ENCODE measurements around the gene WWOX.

WWOX gene

GRCh38 chr16:78789561-78789960 is 690.1 kb downstream of the WWOX start:
- no peak for DNase-seq

- DNase-seq: no peak
Measured at GRCh38 chr16:78791011-78791410, 691.6 kb downstream of the WWOX start.

DNA sequence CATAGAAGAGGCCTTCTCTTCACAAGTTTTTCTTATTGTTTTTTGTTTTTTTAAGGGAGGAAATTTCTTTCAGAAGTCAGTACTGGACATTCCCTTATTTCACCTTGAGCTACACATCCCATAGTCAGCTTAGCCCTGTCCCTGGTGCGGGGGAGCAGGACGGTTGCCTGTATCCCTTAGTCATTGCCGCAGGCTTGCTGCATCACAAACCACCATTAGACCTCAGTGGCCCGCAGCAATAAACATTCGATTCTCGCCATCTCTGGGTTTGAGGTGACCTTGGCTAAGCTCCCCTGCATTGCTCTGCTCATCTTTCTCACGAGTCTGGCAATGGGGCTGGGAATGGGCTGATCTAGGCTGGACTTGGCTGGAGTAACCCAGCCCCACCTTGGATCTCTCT is 692.5 kb downstream of the WWOX start:
- no peak for DNase-seq

DNA sequence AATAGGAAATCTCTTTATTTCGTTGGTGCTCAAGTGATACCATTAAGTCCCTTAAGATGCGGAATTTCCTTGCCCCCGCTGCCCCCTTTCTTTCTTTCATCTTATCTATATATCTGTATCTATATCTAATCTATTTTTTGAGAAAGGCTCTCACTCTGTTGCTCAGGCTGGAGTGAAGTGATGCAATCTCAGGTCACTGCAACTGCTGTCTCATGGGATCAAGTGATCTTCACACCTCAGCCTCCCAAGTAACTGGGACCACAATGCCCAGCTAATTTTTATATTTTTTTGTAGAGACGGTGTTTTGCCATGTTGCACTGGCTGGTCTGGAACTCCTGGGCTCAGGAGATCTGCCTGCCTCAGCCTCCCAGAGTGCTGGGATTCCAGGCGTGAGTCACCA is 693.5 kb downstream of the WWOX start:
- no peak for DNase-seq

DNA sequence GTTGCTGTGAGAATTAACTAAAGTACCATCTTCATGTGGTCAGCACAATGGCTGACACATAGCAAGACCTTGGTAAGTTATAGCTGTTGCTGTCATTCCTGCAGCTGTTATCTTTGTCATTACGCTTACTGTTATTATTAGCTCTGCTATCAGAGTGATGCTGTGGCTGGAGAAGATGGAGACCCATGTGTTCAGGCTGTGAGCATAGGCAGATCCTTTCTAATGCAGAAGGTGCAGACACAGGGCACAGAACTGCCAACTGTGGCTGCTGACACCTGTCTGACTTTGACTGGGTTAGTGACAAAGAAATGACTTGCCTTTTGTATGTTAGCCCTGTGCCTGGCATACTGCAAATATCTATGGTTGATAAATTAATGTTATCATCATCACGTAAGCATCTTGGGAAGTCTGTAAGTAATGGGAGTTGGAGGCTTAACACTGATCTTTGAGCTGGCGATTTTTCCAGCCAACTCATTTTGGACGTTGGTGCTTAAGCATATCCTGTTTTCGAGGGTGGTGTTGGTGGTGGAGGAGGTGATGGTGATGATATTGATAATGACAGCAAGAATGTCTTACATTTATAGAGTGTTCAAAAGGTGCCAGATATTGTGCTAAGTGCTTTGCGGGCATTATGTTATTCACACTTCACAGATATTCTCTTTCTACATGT is 695.3 kb downstream of the WWOX start:
- DNase-seq: no peak

DNA sequence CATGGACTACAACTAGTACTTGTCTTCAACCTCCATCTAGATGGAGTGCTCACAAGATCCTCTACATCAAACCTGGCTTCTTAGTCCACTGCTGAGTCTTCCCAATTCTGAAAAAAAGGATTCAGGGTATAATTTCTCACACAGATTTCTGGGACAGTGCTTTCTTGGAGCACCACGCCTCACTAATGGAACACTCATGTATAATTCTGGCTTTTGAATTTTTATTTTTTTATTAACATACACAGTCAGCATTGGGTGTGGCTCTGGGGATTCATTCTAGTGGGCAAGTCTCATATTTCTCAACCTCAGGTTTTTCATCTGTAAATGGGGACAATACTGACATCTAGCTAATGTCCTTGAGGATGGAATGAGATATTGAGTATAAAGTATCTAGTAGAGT is 696.0 kb downstream of the WWOX start:
- no peak for DNase-seq

GRCh38 chr16:78796221-78796866 is 696.9 kb downstream of the WWOX start:
- no peak for DNase-seq

DNA sequence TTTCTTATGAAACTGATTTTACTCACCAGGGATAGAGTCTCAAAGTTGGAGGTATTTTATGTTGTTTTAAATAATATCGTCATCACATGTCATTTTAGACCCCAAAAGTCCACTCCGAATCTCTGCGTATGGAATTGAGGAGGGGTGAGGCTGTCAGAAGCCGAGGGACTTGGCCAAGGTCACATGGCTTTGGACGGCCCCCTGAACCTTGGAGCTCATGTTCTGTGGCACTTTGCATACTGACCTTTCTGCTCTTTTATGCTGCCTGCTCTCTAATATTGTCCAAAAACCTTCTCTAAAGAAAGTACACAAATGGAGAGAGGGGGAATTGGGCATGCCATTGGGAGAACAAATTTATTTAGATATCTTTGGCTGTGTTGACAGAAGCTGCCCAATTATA is 700.0 kb downstream of the WWOX start:
- no peak for DNase-seq

DNA sequence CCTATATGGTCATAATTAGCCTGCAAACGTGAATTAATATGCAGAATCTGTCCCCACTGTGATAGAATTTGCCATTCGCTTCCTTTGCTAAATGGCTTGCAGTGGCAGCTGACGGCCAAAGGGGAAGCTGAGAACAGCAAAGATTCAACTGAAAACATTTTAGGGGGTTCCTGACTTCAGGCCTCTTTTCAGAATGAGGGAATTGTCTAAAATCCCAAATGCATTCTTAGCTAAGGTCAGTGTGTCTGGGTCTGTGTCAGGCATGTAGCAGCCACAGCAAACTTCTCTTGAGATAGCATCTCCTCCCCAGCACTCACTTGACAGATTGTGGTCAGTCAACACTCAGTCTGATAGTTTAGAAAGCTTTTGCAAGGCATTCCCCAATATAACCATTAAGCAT is 701.1 kb downstream of the WWOX start:
- DNase-seq: no peak

DNA sequence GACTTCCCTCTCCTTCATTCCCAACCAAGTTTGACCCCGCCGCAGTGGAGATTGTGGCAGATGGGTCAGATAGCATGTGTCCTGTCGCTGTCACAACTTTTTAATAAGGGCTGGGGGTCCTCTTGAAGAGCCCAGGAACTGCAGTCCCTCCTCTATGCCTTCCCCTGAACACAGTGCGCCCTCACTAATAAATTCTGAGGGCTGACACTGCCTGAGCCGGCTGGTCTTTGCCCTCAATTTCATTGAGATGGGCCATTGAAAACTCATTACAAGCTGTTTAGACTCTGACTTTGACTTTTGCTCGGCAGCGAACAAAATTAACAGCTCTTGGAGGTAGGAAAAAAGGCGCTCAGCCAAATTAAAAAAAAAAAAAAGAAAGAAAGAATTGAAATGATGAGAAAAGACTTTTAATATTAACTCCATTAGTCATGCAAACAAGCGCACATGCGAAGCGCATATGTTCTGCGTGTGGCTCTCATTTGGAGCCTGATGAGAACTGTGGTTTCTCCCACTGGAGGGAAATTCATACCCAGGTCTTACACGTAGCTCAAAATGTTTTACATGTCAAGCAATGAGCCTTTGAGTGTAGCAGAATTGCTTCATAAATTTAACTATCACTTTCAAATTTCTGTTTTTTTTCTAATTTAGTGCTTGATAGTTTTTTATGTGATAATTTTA is 704.7 kb downstream of the WWOX start:
- no peak for DNase-seq

DNA sequence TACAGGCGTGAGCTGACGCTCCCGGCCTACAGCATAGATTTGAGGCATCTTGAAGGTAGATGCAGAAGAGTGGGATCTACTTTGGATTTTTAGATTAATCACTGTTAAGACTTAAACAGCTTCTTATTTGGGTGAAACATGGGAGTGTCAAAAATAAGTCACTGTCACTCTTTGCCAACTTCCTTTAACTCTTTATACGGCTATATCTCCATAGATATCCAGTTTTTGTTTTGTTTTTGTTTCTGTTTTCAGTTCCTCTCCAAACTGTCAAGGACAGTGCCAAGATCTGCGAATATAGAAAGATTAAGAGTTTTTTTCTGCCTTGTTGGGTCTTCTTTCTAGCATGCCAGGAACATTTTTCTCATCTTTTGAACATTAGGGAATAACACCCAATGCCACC is 706.1 kb downstream of the WWOX start:
- DNase-seq: no peak

- no peak for DNase-seq
Measured at GRCh38 chr16:78811247-78811646, 711.8 kb downstream of the WWOX start.

- DNase-seq: no peak
Measured at GRCh38 chr16:78812582-78812981, 713.1 kb downstream of the WWOX start.

- no peak for DNase-seq
Measured at GRCh38 chr16:78813661-78814311, 714.3 kb downstream of the WWOX start.

DNA sequence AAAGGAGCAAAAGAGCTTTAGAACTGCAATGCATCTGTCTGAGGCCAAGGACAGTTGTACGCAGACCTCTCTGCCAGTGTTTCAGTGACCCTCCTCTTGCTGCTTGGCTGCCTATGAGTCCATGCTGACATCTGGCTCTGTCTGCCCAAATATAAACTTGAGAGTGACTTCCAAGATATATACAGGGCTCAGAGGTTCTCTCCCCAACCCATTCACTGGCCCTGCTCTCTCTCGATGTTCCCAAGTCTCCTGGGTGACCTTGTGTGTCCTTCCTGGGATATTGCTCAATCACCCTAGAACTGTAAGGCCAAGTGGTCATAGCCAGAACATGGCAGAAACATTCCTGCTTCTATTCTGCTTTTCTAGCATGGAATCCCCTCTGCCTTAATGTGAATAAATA is 716.3 kb downstream of the WWOX start:
- no peak for DNase-seq

DNA sequence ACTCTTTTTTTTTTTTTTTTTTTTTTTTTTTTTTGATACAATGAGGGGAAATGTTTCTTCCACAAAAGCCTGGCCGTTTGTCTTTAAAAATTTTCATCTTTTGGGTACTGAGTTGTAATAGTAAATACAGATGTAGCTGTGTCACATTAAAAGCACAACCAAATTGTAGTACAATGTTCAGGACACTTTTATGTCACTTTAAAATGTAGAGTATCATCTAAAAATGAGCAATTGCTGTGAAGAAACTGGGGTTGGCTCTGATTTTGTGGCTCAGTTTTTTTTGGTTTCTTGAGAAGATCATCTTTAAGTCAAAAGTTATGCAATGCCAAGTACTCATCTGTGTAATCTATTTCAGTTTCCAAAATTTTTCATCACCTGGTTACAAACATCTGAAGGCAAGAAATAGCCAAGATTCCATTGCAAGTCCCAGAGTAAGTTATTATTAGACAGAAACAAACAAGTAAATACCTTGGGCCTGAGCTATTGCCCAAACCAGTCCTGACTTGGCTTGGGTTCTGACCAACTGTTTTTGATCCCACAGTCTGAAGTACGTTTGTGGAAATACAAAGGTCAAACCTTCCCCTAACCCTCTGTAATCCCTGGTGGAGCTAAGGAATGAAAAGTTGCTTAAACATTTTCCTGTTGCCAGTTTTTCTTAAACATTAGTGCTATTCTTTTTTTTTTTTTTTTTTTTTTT is 717.2 kb downstream of the WWOX start:
- DNase-seq: no peak

DNA sequence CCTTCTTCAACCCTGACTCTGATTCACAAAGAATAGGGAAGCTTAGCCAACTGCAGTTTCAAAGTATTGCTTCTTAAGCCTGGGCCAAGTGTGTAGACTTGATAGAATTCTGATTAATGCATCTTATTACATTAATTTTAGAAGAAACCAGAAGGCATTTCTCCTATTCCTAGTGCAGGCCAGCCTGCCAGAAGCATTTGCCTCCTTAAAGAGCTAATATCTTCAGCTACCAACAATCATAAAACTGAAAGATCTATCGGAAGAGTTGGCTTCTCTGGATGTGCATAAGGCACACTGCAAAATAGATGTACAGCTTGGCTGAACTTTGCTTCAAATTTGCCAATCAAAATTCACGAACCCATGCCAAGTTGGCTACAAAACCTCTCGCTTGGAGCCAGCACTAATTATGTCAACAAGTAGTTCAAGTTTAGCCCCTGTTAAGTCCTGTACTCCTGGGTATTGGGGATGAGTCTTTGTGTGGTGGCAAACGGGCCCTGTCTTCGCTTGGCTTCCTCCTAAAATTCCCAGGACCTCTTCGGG is 717.8 kb downstream of the WWOX start:
- DNase-seq: no peak

DNA sequence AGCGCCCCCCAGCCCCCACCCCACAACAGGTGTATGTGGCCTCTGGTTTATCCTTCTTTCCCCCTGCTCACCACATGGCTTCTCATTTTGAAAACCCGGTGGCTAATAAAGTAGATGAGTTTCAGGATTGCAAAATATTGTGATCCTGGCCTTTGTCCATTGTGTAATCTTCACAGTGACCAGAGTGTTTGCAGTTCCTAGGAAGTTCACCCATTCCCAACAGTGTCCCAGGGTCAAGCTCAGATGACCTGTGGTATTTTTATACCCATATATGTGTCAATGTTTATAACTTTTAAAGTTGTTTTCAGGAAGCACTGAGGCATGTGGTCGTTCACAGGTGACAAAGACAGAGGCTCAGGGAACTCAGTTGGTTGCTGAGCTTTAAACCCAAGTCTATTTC is 721.9 kb downstream of the WWOX start:
- no peak for DNase-seq

GRCh38 chr16:78822509-78822908 is 723.1 kb downstream of the WWOX start:
- DNase-seq: no peak

- no peak for DNase-seq
Measured at GRCh38 chr16:78823027-78823426, 723.6 kb downstream of the WWOX start.

DNA sequence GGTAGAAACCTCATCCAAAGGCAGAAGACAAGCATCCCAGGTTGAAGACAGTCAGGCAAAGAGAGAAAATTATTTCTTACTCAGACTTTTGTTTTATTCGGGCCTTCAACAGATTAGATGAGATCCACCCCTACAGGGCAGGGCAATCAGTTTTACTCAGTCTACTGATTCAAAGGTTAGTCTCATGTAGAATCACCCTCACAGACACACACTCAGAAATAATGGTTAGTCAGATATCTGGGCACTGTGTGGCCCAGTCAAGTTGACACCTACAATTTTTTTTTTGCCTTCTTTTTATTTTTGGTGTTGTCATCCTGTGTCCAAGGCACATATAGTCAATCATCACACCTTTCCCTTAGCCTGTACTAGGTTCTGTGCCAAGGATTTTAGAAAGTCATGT is 729.8 kb downstream of the WWOX start:
- DNase-seq: no peak

- DNase-seq: no peak
Measured at GRCh38 chr16:78830599-78830998, 731.1 kb downstream of the WWOX start.

DNA sequence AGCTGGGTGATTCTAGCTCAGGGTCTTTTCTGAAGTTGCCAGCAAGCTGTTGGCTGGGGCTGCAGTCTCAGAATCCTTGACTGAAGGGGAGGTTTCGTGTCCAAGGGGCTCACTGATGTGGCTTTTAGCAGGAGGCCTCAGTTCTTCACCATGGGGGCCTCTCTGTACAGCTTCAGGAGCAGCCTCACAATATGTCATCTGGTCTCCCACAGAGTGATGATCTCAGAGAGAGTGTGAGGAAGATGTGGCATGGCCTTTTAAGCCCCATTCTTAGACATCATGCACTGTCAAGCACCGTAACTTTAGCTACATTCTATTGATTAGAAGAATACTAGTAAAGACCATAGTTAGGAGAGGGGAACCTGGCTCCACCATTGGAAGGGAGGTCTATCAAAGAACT is 732.6 kb downstream of the WWOX start:
- no peak for DNase-seq

All from NCI-H446 (cell line).